Right lung (tissue), 5 donors: ENCODE measurements around the gene RPL38. TPM values are rescaled to one million over a fixed set of nuclear protein-coding genes. Genes with fewer than 3 reads are reported as not detected.

Source experiments
- DNase-seq, 2 donors: peaks; one replicate each; pipeline ENCODE4 v3.0.0-alpha.2; 2013
- polyA plus RNA-seq, 5 donors: library from polyadenylated mRNA; unstranded; fragments of 120-200 nt; gene quantifications; one replicate each; pipeline versions ENCODE4 v1.2.1 to v1.2.3, GENCODE V29; 2013; ENCODE audit warnings: inconsistent platforms in 1 of 5, low replicate concordance in 1 of 5; ENCODE audit not compliant: insufficient read length in 5 of 5, insufficient read depth in 1 of 5

RPL38 gene
- polyA plus RNA-seq, 5 donors = 1,191 to 1,565 (median 1,307) TPM

DNA sequence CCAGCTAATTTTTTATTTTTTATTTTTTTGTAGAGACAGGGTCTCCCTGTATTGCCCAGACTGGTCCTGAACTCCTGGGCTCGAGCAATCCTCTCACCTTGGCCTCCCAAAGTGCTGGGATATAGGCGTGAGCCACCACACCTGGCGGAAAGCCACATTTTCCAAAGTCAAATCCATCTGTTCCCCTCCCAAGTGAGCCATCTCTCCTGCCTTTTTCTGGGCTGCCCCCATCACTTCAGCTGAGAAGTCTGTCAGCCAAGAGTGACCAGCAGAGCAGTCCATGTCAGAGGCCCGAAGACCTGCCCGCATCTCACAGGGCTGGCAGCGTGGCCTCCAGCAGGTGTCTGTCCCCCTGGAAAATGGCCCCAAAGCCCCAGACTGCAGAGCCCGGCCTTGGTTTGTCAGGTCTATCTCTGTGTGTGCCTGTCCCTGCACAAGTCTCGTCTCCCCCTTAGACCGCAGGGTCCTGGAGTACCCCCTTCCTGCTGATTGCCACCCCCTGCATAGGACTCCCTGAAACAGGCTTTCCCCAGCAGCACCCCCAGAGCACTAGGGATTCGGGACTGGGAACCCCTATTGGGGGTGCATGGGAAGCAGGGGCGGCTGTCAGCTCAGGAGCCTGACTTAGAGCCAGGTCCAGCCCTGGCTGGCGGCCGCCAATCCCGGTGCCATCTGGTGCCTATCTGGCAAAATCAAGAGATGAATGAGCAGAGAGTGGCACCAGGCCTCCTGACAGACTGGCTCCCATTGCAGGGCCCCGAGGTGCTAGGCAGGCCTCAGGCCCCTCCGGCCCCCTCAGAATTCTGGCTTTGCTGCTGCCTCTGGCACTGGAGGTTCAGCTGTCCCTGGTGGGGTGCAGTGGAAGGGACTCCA, 17.7 kb downstream of the RPL38 start:
- no peak for DNase-seq

GRCh38 chr17:74222399-74222798, 18.9 kb downstream of the RPL38 start:
- no peak for DNase-seq

DNA sequence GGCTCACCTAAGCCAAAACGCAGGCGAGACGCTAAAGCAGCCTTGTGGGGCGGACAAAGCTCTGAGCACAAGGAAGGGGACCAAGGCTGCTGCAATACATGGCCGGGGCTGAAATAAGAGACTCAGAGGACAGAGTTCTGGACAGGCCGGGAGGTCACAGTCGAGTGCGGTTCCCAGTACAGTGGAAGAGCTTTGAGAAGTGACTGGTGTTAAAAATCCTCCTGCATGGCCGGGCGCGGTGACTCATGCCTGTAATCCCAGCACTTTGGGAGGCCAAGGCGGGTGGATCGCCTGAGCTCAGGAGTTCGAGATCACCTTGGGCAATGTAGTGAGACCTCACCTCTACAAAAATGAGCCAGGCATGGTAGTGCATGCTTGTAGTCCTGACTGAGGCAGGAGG, 20.4 kb downstream of the RPL38 start:
- DNase-seq = no peak

DNA sequence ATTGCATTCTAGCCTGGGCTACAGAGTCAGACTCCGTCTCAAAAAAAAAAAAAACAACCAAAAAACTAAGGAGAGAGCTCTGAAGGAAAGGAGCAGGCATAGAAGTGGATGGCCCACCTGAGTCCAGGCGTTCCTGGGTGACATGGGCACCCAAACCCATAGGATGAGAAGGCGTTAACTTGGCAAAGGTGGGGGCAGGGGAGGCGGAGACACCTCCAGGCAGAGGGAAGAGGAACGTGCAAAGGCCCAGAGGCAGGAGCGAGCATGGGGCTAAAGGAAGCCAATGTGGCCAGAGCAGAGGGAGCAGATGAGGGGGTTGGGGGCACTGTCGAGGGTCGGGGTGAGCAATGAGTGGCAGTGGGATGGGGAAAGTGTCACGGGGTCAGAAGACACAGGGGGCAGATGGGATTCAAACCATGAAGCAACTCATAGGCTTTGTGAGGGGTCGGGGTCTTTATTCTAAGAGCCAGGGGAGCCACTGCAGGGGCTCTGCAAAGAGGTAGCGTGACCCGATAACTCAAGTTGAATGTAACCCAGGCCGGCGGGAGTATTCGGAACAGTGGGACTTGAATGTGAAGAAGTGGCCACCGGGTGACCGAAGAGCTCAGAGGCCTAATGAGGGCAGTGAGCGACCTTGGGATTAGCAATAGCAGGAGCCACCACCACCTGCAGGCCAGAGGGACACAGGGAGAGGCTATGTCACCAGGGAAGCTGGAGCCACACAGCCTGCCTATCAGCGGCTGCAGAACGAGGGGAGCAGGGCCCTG, 21.7 kb downstream of the RPL38 start:
- DNase-seq = no peak

GRCh38 chr17:74226252-74226651, 22.8 kb downstream of the RPL38 start:
- DNase-seq = no peak

DNA sequence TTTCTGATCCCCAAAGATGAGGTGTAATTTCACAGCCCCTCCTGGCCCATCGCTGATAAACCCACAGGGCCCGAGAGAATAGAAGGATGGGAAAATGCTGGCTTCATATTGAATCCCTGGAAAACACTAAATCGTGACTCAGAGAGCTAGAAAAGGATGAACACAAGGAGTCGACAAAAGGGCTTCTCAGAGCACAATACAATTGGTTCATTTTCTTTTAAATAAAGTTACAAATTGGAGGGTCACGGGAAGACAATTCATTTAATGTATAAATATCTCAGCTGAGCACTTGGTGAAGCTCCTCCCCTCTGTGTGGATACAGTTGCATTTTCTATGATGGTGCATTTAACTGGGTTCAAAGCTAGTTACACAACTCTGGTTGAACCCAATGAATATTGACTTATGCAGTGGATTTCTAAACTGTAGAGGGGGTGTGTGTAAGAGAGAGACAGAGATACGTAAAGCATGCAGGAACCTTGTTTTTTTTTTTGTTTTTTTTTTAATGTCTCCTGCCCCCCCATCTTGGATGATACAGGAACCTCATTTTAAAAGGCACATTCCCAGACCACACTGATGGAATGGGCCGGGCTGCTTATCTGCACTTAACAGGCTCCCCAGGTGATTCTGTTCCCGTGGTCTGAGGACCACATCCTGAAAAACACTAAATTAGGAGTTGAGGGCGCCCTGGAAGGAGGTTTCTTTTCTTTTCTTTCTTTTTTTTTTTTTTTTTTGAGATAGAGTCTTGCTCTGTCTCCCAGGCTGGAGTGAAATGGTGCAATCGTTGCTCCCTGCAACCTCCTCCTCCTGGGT, 24.0 kb downstream of the RPL38 start:
- no peak for DNase-seq

GRCh38 chr17:74228306-74228978, 25.0 kb downstream of the RPL38 start:
- no peak for DNase-seq

DNA sequence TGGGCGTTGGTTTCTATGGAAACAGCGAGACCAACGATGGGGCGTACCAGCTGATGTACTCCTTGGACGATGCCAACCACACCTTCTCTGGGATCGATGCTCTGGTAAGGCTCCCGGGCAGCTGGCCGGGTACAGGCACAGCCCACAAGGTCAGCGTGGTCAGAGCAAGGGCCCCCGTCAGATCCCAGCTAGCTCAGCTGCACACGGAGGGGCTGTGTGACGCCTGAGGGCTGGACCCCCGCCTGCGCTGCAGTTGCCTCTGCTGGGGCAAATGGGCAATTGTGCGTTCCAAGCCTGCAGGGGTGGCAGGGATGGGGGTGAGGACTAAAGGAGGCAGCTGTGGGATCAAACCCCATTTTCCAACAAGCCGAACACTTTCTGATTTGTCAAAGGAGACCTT, 27.4 kb downstream of the RPL38 start:
- no peak for DNase-seq

DNA sequence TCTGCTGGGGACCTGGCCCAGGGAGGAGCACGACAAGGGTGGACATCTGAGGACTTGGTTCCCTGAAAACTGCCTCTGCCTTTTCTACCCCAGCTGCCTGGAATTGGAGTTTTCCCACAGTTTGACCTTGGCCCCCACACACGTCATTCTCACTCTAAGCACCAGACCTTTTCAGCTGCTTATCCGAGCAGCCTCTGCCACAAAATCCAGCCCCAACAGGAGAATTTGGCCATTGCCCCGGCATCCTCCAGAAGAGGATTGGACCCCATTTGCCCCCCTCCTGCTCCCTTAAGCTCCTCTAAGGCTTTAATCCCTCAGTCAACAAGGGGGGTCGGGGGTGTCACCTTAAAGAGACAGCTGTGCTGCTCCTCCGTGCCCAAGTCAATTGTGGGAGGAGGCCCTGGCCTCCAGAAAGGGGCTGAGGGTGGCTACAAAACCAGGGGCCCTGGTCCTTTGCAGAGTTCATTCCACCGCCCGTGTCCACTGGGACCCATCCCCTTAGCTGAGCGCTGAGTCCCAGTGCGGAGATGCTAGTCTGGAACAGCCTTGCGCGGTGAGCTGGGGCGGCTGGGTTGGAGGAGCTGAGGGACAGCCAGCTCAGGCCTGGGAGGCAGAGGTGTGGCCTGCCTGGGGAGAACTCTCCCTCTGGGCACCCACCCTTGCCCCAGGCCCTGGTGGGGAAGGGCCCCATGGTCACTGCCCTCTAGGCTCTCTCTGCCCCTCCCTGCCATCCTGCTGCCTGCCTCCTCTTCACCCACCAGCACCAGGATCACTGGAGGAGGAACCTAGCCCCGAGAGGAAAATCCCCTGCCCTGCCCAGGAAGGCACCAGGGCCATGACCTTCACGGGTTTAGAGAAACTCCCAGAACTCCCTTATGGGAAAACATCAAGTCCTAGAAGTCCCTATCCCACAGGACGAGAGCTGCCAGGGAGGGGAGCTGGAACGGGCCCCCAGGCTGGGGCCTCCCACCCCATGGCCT, 28.7 kb downstream of the RPL38 start:
- no peak for DNase-seq

DNA sequence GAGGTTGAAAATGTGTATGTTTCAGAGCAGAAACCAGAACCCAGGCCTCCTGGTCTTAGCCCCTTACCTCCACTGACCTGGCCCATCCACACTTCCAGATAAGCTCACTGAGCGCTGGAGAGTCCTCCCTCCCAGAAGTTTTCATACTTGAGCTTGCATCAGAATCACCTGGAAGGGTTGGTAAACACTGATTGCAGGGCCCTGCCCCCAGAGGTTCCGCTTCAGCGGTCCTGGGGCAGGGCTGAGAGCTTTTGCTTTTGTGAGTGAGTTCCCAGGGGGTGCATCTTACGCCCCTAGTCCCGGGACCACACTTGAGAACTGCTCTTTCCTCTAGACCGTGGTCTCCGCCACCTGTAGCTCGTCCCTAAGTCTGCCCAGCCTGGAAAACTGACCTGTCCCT, 30.5 kb downstream of the RPL38 start:
- DNase-seq = no peak

DNA sequence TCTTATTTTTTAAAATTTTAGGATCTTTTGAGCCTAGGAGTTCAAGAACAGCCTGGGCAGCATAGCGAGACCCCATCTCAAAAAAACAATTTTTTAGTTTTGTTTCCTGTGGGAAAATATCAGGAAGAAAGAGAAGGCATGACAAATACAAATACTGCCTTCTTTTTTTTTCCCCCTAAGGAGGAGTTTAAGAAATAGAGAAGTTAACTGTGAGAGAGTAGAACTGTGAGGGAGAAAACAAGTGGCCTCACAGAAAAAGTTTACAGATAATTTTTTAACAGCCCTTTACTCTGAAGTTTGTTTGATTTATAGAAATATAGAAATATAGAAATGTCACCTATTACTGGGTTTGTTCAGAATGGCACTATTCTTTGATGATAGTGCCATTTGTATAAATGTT, 31.0 kb downstream of the RPL38 start:
- DNase-seq = no peak

- DNase-seq = no peak
These were observed 31.6 kb downstream of the RPL38 start for GRCh38 chr17:74235040-74235581.

GRCh38 chr17:74235911-74236371, 32.5 kb downstream of the RPL38 start:
- no peak for DNase-seq

DNA sequence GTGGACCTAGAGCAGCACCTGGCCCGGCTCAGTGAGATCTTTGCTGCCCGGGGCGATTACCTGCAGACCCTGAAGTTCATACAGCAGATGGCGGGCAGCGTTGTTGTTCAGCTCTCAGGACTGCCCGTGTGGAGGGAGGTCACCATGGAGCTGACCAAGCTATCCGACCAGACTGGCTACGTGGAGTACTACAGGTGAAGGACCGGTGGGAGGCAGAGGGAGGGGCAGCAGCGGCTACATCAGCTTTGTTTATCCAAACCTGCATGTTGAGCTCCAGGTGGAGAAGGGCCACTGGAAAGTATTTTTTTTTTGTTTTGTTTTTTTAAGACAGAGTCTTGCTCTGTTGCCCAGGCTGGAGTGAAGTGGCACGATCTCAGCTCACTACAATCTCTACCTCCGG, 33.8 kb downstream of the RPL38 start:
- DNase-seq = no peak

DNA sequence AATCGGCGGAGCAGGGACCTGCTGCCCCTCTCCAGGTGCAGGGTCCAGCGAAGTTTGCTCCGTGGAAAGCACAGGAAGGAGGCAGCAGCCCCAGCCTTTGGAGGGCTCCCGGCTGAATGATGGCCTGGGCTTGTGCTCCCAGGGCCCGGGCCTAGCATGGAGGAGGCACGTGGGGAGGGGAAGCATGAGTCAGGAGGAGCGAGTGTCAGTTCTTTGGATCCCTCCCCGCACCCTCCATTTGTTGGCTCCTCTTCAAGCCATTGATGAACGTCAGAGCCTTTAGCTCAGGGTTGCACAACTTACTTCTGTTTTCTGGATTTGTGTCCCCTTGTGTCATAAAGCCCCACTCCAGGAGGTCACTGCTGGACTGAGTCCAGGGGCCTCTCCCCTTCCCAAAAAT, 35.7 kb downstream of the RPL38 start:
- no peak for DNase-seq

GRCh38 chr17:74240618-74241205, 37.2 kb downstream of the RPL38 start:
- DNase-seq = peak; percentile 24 to 42

DNA sequence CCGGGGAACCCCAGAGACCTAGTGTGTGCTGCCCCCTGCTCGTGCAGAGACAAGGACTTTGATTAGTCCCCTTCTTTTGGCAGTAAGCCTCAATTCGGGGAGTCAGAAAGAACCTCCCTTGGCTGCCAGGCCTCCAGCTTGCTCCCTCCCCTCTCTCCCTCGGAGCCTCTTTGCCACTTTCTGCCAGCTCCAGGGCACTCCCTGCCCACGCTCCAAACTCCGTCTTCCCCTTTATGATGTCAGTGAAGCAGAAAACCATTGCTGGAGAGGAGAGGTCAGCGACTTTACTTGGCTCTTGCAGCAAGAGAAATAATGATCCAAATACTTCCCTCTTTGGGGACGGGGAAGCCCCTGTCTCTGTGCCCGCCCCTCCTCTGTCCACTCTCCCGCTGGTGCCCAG, 38.0 kb downstream of the RPL38 start:
- DNase-seq = no peak

- no peak for DNase-seq
These were observed 38.4 kb downstream of the RPL38 start for GRCh38 chr17:74241847-74242246.

GRCh38 chr17:74243013-74243755, 39.7 kb downstream of the RPL38 start:
- DNase-seq = no peak
